GM12878 (cell line): ENCODE results near the gene VRK3. TPM values are rescaled to one million over a fixed set of nuclear protein-coding genes. Genes with fewer than 3 reads are reported as not detected.

Experiments
- ATAC-seq: fragments of 200-7000 bp; cut with Tn5 transposase; 3 replicates; pipeline ENCODE4 v1.9.1; 2020; ENCODE audit warnings: mild to moderate bottlenecking, moderate library complexity
- BruUV-seq: library from RNA; stranded (reverse); fragments of 400-500 nt; replicated peaks from 2 replicates; lab custom pipeline; 2021; lab: Mats Ljungman, UMichigan
- CTCF ChIA-PET: fragments of 300-600 bp; sonication (Branson Sonifier 250); formaldehyde crosslinking; extraction: SDS; loops from one replicate; lab custom pipeline; 2021; ENCODE audit warnings: inconsistent platforms; lab: Yijun Ruan, JAX
- POLR2A ChIA-PET: fragments of 350-600 bp; formaldehyde crosslinking; extraction: SDS; loops from one replicate; lab custom pipeline; 2021; ENCODE audit warnings: inconsistent platforms; lab: Charles Lee
- RAD21 ChIA-PET: fragments of 300-600 bp; sonication (Branson Sonifier 250); formaldehyde crosslinking; loops from one replicate; lab custom pipeline; 2023; ENCODE audit warnings: antibody characterized with exemption; ENCODE audit not compliant: unreplicated experiment; lab: Charles Lee
- SMC1A ChIA-PET: fragments of 300-600 bp; sonication (Branson Sonifier 250); formaldehyde crosslinking; loops from one replicate; lab custom pipeline; 2023; ENCODE audit not compliant: unreplicated experiment, uncharacterized antibody; lab: Charles Lee
- DNase-seq: peaks from one replicate; pipeline ENCODE4 v3.0.0-alpha.2; 2011; ENCODE audit warnings: low read depth, low spot score
- FAIRE-seq: peaks from 3 replicates; lab custom pipeline; 2011; peaks lifted over from hg19 to GRCh38; lab: Jason Lieb, UNC
- H2AFZ ChIP-seq: 2 replicates; pipeline ENCODE4 v1.6.0; 2011; ENCODE audit warnings: low read depth, low read length, control low read depth; ENCODE audit not compliant: control insufficient read depth
- H3K27ac ChIP-seq: 2 replicates; pipeline ENCODE4 v1.5.1; 2011; ENCODE audit warnings: control low read depth; ENCODE audit not compliant: control insufficient read depth, insufficient read depth
- H3K27me3 ChIP-seq, 2 experiments: replicated peaks in 1 of 2; 2 replicates each; pipeline versions ENCODE4 v1.6.0 to v1.6.1; 2011; ENCODE audit warnings: low read length in 1 of 2; ENCODE audit not compliant: control insufficient read depth in 2 of 2, insufficient read depth in 2 of 2
- H3K36me3 ChIP-seq, 2 experiments: 2 replicates each; pipeline ENCODE4 v1.5.1; 2011; ENCODE audit warnings: low read length in 1 of 2; ENCODE audit not compliant: control insufficient read depth in 2 of 2, insufficient read depth in 2 of 2
- H3K4me1 ChIP-seq: 2 replicates; pipeline ENCODE4 v1.6.1; 2011; ENCODE audit warnings: mild to moderate bottlenecking, low read length, moderate library complexity, mixed read lengths; ENCODE audit not compliant: control insufficient read depth, insufficient read depth
- H3K4me2 ChIP-seq: 2 replicates; pipeline ENCODE4 v1.6.0; 2011; ENCODE audit warnings: control low read depth; ENCODE audit not compliant: control insufficient read depth, insufficient read depth
- H3K4me3 ChIP-seq: fragments of 200-600 bp; sonication (generic); 2 replicates; pipeline ENCODE4 v1.5.1; 2016
- H3K79me2 ChIP-seq: 2 replicates; pipeline ENCODE4 v1.6.0; 2011; ENCODE audit warnings: low read length; ENCODE audit not compliant: control insufficient read depth, insufficient read depth
- H3K9ac ChIP-seq: 2 replicates; pipeline ENCODE4 v1.8.0; 2011; ENCODE audit warnings: low read length, control low read depth, mixed read lengths; ENCODE audit not compliant: control insufficient read depth, insufficient read depth
- H3K9me3 ChIP-seq: replicated peaks from 3 replicates; pipeline ENCODE4 v1.5.1; 2011; ENCODE audit warnings: mild to moderate bottlenecking, low read length; ENCODE audit not compliant: control insufficient read depth, insufficient read depth
- H4K20me1 ChIP-seq: 2 replicates; pipeline ENCODE4 v1.6.0; 2011; ENCODE audit not compliant: control insufficient read depth, insufficient read depth
- ASH2L ChIP-seq: fragments of 300-600, 200-600 bp; sonication (generic); IDR thresholded peaks from 2 replicates; pipeline ENCODE4 v1.6.1; 2017; ENCODE audit warnings: low read depth, mild to moderate bottlenecking, borderline replicate concordance
- MLLT1 ChIP-seq: fragments of 450-650 bp; IDR thresholded peaks from 2 replicates; pipeline ENCODE4 v1.6.1; 2016; ENCODE audit warnings: mild to moderate bottlenecking
- NKRF ChIP-seq: fragments of 450-650 bp; conservative IDR thresholded peaks from 2 replicates; pipeline ENCODE4 v1.6.1; 2017; ENCODE audit warnings: mild to moderate bottlenecking, moderate library complexity
- RFX5 ChIP-seq: IDR thresholded peaks from 2 replicates; pipeline ENCODE4 v1.6.1; 2011; ENCODE audit warnings: low read depth, low read length, improper control_type of control experiment
- STAT1 ChIP-seq: fragments of 450-650 bp; conservative IDR thresholded peaks from 2 replicates; pipeline ENCODE4 v1.6.1; 2014; ENCODE audit warnings: antibody characterized with exemption, mild to moderate bottlenecking
- TAF1 ChIP-seq: IDR thresholded peaks from 2 replicates; pipeline ENCODE4 v1.6.1; 2011; ENCODE audit warnings: mild to moderate bottlenecking, low read depth, low read length, borderline replicate concordance
- USF1 ChIP-seq: IDR thresholded peaks from 2 replicates; pipeline ENCODE4 v1.6.1; 2011; ENCODE audit warnings: borderline replicate concordance, low read depth, mild to moderate bottlenecking, moderate library complexity, mixed read lengths, low read length; ENCODE audit not compliant: insufficient read depth; ENCODE audit errors: extremely low read length
- ZBTB33 ChIP-seq: fragments of 450-650 bp; IDR thresholded peaks from 2 replicates; pipeline ENCODE4 v1.6.1; 2017; ENCODE audit warnings: mild to moderate bottlenecking
- ZNF24 ChIP-seq: fragments of 450-650 bp; IDR thresholded peaks from 2 replicates; pipeline ENCODE4 v1.6.1; 2017; ENCODE audit warnings: antibody characterized with exemption, mild to moderate bottlenecking
- ZNF384 ChIP-seq: IDR thresholded peaks from 2 replicates; pipeline ENCODE4 v1.6.1; 2012; ENCODE audit warnings: low read depth, mild to moderate bottlenecking, low read length, improper control_type of control experiment, borderline replicate concordance
- WGBS: methylation state at CpG from one replicate; pipeline ENCODE4 v1.1.6; 2016; ENCODE audit warnings: low lambda C conversion rate; ENCODE audit not compliant: insufficient replicate concordance, insufficient coverage; ENCODE audit errors: missing lambda C conversion rate; 5-methylcytosine and 5-hydroxymethylcytosine counted together
- in situ Hi-C: fragments of 300-500 bp; cut with MboI; formaldehyde crosslinking; loops from 9 replicates; pipeline ENCODE4 v1.14.3; 2018; ENCODE audit warnings: mixed read lengths
- intact Hi-C: fragments of 100-400 bp; cut with micrococcal nuclease; formaldehyde crosslinking; loops from one replicate; pipeline ENCODE4 v1.14.2; 2022; ENCODE audit not compliant: unreplicated experiment
- polyA plus RNA-seq, 11 experiments: library from polyadenylated mRNA; depleted of rRNA in 4 of 11; unstranded in 6 of 11; stranded (reverse) in 5 of 11; fragments of >200 nt; fragmentation: Nextera tagmentation in 4 of 11; fragmentation: Illumina TruSeq in 1 of 11; extraction: Ambion mirVana in 4 of 11; extraction: Trizol in 1 of 11; gene quantifications; 1 replicate in 1 of 11; 2 replicates in 10 of 11; pipeline versions ENCODE4 v1.2.1 to v1.2.3, GENCODE V29; 2011 to 2016; ENCODE audit warnings: inconsistent platforms in 2 of 11, missing spikeins in 2 of 11, low read depth in 1 of 11
- total RNA-seq, 4 experiments: library from RNA; depleted of rRNA in 3 of 4; stranded (reverse); fragments of >200 nt in 3 of 4; fragmentation: Illumina TruSeq in 1 of 4; extraction: Trizol in 1 of 4; gene quantifications; 2 replicates each; pipeline versions ENCODE4 v1.2.1 to v1.2.3, GENCODE V29; 2013 to 2021

VRK3 gene
- total and polyA plus RNA-seq, 10 of the 15 experiments (the other 5 are each of a cell fraction or from before 2014, with no cell fraction given): 17.3 to 61.9 (median 35.5) TPM

- RAD21 ChIA-PET: no interaction called here
- Histone ChIP-seq H3K4me3 (no peak overlapping the region), H3K4me2 (no peak overlapping the region), H4K20me1 (no peaks in the 10 kb centered on the region), H3K36me3 (peaks cover 20 to 21% of the 10 kb centered on the region in 2 experiments; a peak in 3 of 4 replicates), H2AFZ (no peak overlapping the region), H3K4me1 (peaks cover 16% of the 10 kb centered on the region), H3K9me3 (no peaks in the 10 kb centered on the region), H3K9ac (no peak overlapping the region), H3K27me3 (no peaks in the 10 kb centered on the region), H3K79me2 (no peaks in the 10 kb centered on the region; the same call in 1 of the 2 replicates), H3K27ac (no peak overlapping the region)
- intact Hi-C loops: no loop called here
- CTCF ChIA-PET: interaction anchor here (0.5 kb wide), 1 partner anchor 244 kb away, joined by 4 read pairs; no protein-coding TSS in a partner anchor
- DNase-seq (no peak), FAIRE-seq (no peak), ATAC-seq (no peak)
- TF ChIP-seq RFX5 (no peak), ASH2L (no peak), USF1 (no peak), ZNF384 (no peak), STAT1 (no peak), NKRF (no peak), ZBTB33 (no peak), MLLT1 (no peak), TAF1 (no peak), ZNF24 (no peak)
- POLR2A ChIA-PET: no interaction called here
- SMC1A ChIA-PET: no interaction called here
- in situ Hi-C loops: no loop called here
- 89% methylated on average over 18 of the region's 20 CpGs for WGBS
- BruUV-seq: no TSS peak
These were observed 24.9 kb downstream of the VRK3 start for GRCh38 chr19:50000038-50000840.
